ENCODE measurements around the gene DGKZ.

The DGKZ gene

DNA sequence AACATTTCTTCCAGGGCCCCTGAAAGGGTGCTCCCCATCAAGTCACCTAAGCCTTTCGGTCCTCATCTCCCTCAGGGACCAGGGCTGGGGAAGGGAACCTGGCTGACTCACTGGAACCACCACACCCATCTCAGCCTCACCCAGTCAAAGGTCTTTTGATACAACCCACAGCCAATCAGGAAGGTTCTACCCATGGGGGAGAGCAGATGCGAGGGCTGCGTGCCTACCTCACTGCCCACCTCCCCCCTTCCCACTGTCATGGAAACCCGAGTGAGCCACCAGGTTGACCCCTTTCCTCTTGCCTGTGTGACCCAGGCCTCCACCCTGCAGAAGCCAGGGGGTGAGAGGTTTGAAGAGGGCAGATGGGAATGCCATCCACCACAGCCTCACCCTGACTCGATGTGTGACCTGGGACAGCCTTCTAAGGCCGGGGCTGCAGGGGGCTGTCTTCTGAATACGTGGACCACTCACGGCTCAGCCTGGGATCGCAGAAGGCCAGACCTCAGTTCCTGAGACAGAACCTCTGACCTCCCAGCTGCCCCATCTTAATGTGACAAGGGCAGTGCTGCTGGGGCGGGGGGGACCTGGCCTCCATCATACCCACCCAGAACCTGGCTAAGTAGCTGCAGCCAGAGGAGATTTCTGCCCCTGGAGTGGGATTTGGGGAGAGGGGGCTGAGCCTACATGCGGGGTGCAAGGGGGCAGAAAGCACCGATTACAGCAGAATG lies 36.9 kb downstream of the DGKZ start:
- no peak for DNase-seq (ENCODE audit: low read depth)
- TF ChIP-seq CTCF (IDR thresholded peaks at IDR 0.05; ENCODE audit: low read depth, low read length, missing control alignments): no peak
- in situ Hi-C loops (cut with HindIII; ENCODE audit: low sequenced_read_pairs): no loop called here

GRCh38 chr11:46385169-46386004 lies 38.1 kb downstream of the DGKZ start:
- DNase-seq (ENCODE audit: low read depth): no peak
- no peak for TF ChIP-seq CTCF (IDR thresholded peaks at IDR 0.05; ENCODE audit: low read depth, low read length, missing control alignments)
- in situ Hi-C loops (cut with HindIII; ENCODE audit: low sequenced_read_pairs): no loop called here
- H3K4me3 ChIP-seq (ENCODE audit: low read depth, low read length): no peak overlapping the region

More for the DNA sequence above, 36.9 kb downstream of the DGKZ start:
- no peak overlapping the region for H3K4me3 ChIP-seq (ENCODE audit: low read depth, low read length)

DNA sequence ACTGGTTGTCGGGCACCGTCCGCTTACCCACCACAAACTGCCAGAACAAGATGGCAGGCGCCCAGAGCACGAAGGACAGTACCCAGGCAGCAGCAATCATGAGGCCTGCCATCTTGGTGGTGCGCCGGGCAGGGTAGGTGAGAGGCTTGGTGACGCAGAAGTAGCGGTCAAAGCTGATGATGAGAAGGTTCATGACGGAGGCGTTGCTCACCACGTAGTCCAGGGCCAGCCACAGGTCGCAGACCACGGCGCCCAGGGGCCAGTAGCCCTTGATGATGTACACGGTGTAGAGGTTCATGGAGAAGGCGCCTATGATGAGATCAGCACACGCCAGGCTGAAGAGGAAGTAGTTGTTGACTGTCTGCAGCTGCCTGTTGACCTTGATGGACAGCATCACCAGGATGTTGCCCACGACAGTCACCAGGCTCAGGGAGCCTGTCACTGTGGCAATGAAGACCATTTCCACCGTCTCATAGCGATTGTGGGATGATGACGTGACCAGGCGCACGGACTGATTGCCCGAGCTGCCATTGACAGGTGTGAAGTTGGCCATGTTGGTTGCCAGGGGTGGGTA lies 38.8 kb downstream of the DGKZ start:
- H3K4me3 ChIP-seq (ENCODE audit: low read depth, low read length): no peak overlapping the region
- no peak for TF ChIP-seq CTCF (IDR thresholded peaks at IDR 0.05; ENCODE audit: low read depth, low read length, missing control alignments)
- in situ Hi-C loops (cut with HindIII; ENCODE audit: low sequenced_read_pairs): no loop called here
- no peak for DNase-seq (ENCODE audit: low read depth)

DNA sequence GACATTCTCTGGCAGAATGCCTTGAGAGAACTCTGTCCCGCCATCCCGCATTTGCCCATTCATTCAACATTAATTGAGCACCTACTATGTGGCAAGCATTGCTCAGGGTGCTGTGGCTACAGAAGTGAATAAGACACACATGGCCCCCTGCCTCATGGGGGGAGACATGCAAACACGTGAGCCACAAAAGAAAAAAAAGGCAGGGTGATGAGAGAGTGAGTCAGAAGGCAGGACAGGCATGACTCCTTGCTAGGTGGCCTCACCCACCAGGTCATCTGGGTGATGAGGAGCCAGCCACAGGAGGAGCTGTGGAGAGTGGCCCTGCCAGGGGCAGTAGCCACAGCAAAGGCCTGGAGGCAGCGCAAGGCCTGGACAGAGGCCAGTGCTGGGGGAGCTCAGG lies 39.4 kb downstream of the DGKZ start:
- no peak for TF ChIP-seq CTCF (IDR thresholded peaks at IDR 0.05; ENCODE audit: low read depth, low read length, missing control alignments)
- H3K4me3 ChIP-seq (ENCODE audit: low read depth, low read length): no peak overlapping the region
- DNase-seq (ENCODE audit: low read depth): no peak
- in situ Hi-C loops (cut with HindIII; ENCODE audit: low sequenced_read_pairs): no loop called here

DNA sequence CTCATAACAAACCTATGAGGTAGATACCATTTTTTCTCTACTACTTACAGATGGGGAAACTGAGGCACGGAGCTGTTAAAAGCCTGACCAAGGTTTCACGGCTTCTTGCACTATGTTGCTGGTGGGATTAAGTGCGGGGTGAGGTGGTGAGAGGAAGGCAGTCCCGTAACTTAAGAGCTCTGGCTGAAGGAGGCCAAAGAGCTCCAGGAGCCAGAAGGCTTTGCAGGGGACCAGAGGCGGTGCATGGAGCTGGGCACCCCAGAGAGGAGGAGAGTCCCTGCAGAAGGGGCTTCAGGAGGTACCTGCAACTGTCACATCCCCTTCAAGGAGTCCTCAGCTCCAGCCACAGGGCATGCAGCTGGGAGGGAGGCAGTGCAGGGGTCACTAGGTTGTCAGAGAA lies 40.2 kb downstream of the DGKZ start:
- in situ Hi-C loops (cut with HindIII; ENCODE audit: low sequenced_read_pairs): no loop called here
- TF ChIP-seq CTCF (IDR thresholded peaks at IDR 0.05; ENCODE audit: low read depth, low read length, missing control alignments): no peak
- H3K4me3 ChIP-seq (ENCODE audit: low read depth, low read length): no peak overlapping the region
- no peak for DNase-seq (ENCODE audit: low read depth)

DNA sequence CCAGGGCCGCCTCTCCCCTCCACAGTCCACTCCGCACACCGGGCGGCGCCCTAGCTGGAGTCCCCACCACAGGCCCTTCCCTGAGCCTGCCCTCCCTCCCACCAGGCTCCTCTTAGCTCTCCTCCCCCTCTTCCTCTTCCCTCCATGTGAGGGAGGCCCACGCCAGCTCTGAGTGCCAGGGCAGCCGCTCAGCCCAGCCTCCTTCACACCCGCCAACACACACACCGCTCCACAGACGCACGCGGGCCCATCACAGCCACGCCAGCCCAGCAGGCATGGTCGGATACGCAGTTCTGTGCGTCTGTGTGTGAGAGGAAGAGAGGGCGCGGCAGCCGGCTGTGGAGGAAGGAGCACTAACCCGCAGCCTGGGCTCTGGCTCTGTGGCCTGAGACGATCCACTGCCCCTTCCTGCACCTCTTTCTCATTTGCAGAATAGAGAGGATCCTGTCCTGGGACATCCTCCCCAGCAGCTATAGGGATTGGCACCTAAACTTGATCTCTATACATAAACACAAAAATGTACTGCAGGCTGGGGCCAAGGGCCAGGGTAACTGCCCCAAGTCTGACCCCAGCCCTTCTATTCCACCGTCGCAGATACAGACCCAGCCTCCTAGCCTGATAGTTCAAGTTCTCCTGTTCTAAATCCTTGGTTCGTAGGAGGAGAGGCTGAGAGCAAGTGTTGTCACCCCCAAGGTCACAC lies 40.8 kb downstream of the DGKZ start:
- no peak for TF ChIP-seq CTCF (IDR thresholded peaks at IDR 0.05; ENCODE audit: low read depth, low read length, missing control alignments)
- H3K4me3 ChIP-seq (ENCODE audit: low read depth, low read length): no peak overlapping the region
- in situ Hi-C loops (cut with HindIII; ENCODE audit: low sequenced_read_pairs): no loop called here
- DNase-seq (ENCODE audit: low read depth): no peak
